EH (cell line): ENCODE measurements around the gene SLC24A4.
A peak's percentile ranks its signal among the peaks of the same experiment; 100 is the strongest.

ENCODE experiments used
- DNase-seq: peaks from one replicate; pipeline ENCODE4 v3.0.0-alpha.2; 2015; ENCODE audit warnings: low read depth

Gene SLC24A4

DNA sequence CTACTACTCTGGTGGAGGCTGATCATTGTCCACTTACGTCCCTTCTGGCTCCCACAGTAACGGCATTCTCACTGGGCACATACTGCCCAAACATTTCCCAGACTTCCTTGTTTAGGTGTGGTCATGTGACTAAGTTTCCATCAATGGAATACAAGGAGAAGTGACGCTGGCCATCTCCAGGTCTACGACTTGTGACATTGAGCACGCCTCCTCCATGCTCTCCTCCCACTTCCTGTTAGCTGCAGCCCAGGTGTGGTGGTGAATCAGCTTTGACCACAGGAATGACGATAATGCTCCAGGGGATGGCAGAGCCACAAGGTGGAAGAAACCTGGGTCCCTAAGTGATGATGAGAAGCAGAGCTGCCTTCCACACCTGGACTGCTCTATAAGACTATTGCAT lies 6.0 kb upstream of the SLC24A4 start:
- DNase-seq = no peak

GRCh38 chr14:92317511-92317910 lies 5.5 kb upstream of the SLC24A4 start:
- peak; percentile 43 for DNase-seq

DNA sequence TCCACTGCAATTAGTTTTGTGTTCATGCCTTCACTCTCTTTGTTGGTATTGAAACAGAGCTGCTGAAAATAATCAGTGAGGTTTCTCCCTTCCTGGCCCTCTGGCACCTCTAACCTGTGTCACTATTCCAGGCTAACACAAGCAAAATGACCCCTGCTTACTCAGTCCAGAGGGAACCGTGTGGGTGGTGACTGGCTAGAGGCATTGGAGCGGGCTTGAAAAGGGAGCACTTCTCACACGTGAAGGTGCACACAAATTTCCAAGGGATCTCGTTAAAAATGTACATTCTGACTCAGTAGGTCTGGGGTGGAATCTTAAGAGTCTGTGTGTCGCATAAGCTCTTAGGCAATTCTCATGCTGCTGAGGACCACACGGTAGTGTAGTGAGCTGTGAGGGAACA lies 1.3 kb upstream of the SLC24A4 start:
- DNase-seq = no peak

GRCh38 chr14:92322516-92322915 lies 449 bp upstream of the SLC24A4 start:
- no peak for DNase-seq

DNA sequence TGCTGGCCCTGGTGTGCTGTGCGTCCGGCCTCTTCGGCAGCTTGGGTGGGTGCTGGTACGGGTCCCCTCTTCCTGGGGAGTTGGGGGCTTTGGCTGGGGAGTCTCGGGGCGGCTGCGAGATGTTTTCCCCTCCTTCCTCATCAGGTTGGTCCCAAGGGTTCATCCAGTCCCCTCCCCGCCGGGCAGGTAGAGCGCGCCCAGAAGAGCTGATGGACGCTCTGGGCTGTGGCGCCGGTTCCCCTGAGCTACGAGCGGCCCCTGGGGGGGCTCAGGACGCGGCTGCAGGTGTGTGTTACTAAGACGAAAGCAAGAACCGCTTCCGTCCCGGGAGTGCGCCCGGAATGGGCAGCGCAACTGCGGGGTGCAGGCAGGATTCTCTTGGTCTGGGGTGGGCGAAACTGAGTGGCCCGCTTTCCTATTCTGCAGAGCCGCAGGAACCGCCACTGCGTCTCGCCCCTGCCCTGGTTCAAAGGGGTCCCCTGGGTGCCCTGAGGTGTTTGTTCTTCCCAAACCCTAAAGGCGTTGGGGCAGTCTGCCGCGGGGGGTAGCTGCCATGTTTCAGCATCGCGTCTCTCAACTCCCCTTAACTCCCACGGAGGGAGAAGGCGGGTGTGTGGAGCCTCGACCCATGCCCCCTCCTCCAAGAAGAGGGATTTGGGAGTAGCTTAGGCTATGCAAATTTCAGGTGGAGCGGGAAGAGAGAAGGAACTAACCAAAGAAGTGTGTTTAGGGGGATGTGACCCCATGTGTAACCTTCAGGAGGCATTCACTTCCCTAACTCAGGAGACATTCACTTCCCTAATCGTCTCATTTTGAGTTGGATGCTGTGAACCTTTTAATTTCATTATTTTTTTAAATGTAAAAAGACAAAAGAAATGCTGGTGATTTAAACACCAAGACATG lies 1.2 kb downstream of the SLC24A4 start:
- no peak for DNase-seq

GRCh38 chr14:92325835-92326234 lies 2.9 kb downstream of the SLC24A4 start:
- DNase-seq = no peak

GRCh38 chr14:92328664-92329255 lies 5.8 kb downstream of the SLC24A4 start:
- DNase-seq = no peak

DNA sequence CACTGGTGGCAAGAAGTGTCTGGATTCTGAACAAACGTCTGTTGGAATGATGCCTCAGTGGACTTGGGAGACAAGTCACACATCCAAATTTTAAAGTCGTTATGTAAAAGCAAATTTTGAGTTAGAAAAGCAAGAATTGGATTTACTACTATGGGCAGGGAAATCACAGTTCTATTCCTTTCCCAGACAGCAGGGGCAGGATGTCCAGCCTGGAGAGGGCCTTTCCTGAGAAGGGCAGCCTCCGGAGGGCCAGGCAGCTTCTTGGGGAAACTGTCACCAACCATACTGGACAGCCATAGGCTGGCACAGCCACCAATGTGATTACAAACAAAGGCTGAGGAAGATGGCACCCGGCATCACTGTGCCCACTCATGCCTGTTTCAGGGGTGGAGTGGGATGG lies 11.1 kb downstream of the SLC24A4 start:
- no peak for DNase-seq

DNA sequence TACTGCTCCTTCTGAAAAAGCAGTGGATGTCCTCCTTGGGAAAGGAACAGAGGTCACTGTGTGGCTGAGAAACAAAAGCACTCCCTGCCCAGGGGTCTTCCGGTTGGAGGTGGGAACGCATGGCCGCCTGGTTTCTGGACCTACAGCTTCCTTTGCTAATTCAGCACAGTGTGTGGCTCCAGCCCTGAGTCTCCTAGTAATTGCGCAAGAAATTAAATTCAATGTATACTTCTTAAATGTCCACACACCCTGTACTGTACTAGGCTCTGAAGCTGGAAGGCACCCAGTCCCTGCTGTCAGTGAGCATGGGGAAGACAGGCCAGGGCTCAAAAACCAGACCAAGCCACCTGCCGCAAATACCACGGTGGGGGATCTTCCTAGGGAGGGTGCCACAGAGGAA lies 13.4 kb downstream of the SLC24A4 start:
- DNase-seq = no peak

DNA sequence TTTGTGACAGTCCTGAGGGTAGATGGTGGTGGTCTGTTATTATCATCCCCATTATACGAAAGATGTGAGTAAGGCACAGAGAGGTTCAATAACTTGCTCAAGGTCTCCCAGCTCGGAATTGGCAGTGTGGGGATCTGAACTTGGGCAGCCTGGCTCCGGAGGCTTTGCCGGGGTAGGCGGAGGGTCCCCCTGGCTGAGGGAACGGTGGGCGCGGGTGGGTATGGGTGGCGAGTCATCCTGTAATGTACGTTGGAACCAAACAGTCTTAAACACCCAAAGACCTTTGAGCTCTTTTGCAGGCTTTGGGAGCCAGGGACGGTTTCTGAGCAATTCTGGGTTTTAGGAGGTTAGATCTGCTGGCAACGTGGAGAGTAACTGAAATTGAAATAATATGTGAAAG lies 16.5 kb downstream of the SLC24A4 start:
- DNase-seq = no peak

DNA sequence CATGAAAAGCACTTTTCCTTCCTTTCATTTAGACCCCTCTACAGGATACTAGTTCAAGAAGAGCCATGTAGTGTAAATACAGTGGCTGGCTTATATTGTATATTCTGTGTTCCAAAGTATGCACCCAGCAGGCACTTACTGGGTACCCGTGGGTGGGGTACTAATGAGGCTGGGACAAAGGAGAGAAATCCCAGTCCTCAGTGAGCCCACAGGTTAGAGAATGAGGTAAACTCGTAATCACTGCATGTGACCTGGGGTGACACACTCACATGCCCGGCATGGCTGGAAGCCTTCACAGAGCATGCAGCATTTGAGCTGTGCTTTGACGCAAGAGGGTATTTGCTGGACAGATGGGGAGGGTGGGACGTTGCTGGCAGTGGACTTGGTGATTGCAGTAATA lies 17.1 kb downstream of the SLC24A4 start:
- DNase-seq = no peak

DNA sequence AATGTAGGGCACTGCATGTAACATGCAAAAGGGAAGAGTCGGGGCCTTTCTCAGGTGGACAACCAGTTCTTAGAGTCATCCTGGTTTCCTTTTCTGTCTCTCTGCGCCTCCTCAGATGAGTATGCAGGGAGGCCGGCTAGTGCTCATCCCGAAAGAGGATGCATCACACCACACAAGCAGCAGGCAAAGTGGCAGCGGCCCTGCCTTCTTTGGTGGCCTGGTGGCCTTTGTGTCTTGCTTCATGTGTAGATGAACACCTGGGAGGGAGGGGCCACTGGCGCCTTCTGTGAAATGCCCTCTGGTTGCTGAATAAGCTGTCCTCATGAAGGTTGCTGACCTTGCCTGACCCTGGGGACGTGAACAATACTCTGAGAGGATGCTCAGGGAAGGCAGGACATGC lies 18.0 kb downstream of the SLC24A4 start:
- no peak for DNase-seq

DNA sequence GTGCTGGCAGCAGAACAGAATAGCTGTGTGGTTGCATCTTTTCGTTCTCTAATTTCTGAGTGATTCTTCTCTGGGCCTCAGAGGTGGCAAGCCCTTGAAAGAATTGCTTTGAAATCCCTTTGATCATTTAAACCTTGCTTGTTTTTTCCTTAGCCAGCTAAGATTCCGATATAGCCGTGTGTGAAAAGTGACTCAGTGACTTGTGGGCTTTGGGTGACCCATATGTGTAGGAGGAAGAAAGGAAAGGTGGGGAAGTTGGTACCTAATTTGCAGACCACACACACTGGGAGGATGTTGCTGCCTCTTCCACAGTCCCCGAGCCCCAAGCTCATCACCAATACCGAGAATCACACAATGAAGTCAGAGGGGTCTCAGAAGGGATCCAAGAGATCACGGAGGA lies 18.8 kb downstream of the SLC24A4 start:
- DNase-seq = no peak

DNA sequence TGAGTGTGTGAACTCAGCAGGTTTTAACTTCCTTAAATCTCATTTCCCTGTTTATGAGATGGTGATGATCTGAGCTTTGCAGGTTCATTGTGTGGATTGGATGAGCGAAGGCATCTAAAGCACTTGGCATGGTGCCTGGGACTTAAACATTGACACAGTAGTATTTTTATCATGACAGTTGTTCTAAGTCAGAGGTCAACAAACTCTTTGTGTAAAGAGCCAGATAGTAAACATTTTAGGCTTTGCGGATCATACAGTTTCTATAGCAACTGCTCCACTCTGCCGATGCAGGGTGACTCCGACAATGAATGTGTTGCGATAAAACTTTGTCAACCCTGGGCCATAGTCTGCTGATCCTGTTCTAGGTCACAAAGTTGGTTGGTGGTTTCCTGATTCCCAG lies 25.2 kb downstream of the SLC24A4 start:
- no peak for DNase-seq

GRCh38 chr14:92351750-92352149 lies 28.8 kb downstream of the SLC24A4 start:
- DNase-seq = no peak

DNA sequence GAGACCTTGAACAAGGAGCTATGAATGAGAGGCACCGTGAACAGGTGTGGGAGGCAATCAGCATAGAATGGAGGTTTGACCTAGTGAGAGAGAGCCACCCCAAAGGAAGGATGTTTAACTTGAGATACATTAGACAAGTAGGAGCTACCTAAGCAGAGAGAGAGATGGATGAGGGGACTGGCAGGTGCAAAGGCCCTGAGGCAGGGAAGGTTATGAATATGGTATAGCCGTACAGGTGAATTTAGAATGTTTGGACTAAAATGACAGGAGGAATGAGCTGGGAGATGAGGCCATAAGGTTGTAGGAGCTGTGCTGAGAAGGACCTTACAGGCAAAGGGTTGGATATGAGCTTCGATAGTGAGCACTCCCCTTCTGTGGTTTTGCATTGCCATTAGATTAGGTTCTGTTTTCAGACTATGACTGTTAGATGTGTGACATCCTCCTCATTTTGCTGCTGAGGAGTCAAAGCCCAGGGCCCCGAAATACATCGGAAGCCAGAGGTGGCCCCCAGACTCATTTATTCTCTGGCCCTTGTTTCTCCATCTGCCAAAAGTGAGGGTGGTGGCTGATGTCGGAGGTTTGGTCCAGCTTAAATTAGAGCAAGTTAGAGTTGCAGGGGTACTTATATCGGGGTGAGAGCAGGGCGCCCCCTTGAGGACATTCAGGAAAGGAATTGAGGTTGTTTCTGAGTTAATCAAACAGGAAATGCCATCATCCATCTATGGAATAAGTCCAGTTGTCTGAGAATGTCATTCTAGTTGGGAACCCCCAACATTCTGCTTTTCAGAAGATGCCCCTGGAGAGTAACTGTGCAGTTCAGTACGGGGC lies 29.4 kb downstream of the SLC24A4 start:
- peak; percentile 17 for DNase-seq

GRCh38 chr14:92353447-92353846 lies 30.5 kb downstream of the SLC24A4 start:
- no peak for DNase-seq

DNA sequence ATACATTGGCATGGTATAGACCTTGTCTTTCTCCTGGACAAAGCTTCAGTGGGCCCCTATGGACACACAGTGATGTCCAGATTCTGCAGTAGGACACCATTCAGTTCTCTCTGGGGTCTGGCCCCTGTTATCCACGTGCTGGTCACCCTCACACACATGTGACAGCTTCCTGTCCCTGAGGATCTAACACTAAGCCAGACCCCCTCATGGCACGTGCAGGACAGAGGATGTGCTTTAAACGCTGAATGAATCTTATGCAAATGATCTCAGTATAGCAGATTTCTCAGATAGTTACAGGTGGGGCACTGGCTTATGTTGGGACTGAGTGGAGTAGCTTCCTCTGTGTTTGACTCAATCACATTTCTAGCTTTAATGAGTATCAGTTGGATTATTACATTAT lies 33.7 kb downstream of the SLC24A4 start:
- DNase-seq = no peak

- no peak for DNase-seq
Measured at GRCh38 chr14:92360651-92361370, 37.8 kb downstream of the SLC24A4 start.

GRCh38 chr14:92362781-92363235 lies 39.8 kb downstream of the SLC24A4 start:
- DNase-seq = peak; percentile 71

DNA sequence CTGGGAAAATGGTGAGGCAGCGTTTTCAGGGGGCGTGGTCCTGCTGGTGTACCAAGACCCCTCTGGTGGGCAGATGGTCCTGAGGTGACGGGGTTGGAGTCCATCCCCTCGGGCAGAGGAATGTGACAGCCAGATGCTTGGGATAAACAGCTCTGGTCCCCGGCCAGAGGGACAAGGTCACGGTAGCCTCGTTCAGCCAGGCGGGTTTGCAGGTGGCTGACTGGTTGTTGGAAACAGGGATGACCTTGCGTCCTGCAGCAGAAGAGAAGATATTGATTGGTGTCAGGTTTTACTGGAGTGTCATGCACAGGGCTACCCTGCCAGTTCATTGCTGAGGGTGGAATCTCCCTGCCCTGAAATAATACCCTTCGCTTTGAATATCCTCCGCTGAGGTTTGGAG lies 43.3 kb downstream of the SLC24A4 start:
- DNase-seq = no peak

DNA sequence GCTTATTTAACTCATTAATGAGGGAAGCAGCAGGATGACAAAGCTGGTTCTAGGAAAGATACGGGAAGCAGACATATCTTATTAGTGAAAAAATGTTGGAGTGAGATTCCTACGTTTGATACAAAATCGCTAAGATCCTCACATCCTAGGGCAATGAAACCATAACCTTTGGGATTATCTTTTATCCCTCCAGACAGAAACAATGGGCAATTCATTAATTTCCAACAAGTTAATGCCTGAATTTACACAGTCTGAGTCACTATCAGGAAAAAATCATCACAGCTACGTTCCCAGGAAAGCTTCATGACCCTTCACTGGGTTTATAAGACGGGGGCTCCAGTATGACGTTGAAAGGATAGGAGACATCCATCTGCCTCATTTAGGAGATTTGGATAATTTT lies 45.0 kb downstream of the SLC24A4 start:
- DNase-seq = no peak
